T-cell (primary cell): ENCODE data around the gene SMARCAD1. TPM values are rescaled to one million over a fixed set of nuclear protein-coding genes. Genes with fewer than 3 reads are reported as not detected.

Source experiments
- ATAC-seq, 4 experiments: fragments of 200-7000 bp in 3 of 4; fragments of 150-1000 bp in 1 of 4; cut with Tn5 transposase; replicated peaks in 1 of 4; 1 replicate in 3 of 4; 2 replicates in 1 of 4; pipeline ENCODE4 v1.10.0; 2021; ENCODE audit warnings: moderate library complexity in 3 of 4, mild to moderate bottlenecking in 2 of 4, moderate number of reproducible peaks in 1 of 4
- CTCF ChIA-PET, 2 donors: fragments of 300-600 bp; sonication (Branson Sonifier 250); formaldehyde crosslinking; loops; one replicate each; lab custom pipeline; 2022; ENCODE audit warnings: antibody characterized with exemption in 2 of 2; lab: Charles Lee
- POLR2A ChIA-PET, 2 donors: fragments of 300-600 bp; sonication (Branson Sonifier 250); formaldehyde crosslinking; loops; one replicate each; lab custom pipeline; 2022; ENCODE audit warnings: antibody characterized with exemption in 2 of 2; lab: Charles Lee
- DNase-seq, 35 experiments: peaks; one replicate each; pipeline versions ENCODE4 v3.0.0 to v3.0.0-alpha.2; 2013 to 2023
- H3K27ac ChIP-seq: one replicate; pipeline ENCODE4 v1.5.1; 2013; ENCODE audit warnings: low read length
- H3K27me3 ChIP-seq, 2 experiments: replicated peaks in 1 of 2; 1 replicate in 1 of 2; 2 replicates in 1 of 2; pipeline versions ENCODE4 v1.6.1 to v1.7.0; 2013; ENCODE audit warnings: low read length in 1 of 2, mixed read lengths in 1 of 2; ENCODE audit not compliant: control insufficient read depth in 2 of 2, insufficient read depth in 2 of 2; ENCODE audit errors: extremely low read depth in 1 of 2
- H3K36me3 ChIP-seq, 2 donors: 1 replicate in 1 of 2; 2 replicates in 1 of 2; pipeline versions ENCODE4 v1.6.1 to v1.7.0; 2013; ENCODE audit warnings: low read length in 1 of 2; ENCODE audit not compliant: control insufficient read depth in 2 of 2, insufficient read depth in 1 of 2; ENCODE audit errors: extremely low read depth in 1 of 2
- H3K4me1 ChIP-seq, 2 experiments: 1 replicate in 1 of 2; 2 replicates in 1 of 2; pipeline versions ENCODE4 v1.6.1 to v1.7.0; 2013; ENCODE audit warnings: low read length in 2 of 2, mixed read lengths in 1 of 2; ENCODE audit not compliant: insufficient read depth in 2 of 2, control insufficient read depth in 1 of 2; ENCODE audit errors: extremely low read depth in 1 of 2
- H3K4me3 ChIP-seq, 2 donors: 1 replicate in 1 of 2; 2 replicates in 1 of 2; pipeline versions ENCODE4 v1.5.1 to v1.7.0; 2013; ENCODE audit warnings: mild to moderate bottlenecking in 2 of 2, low read length in 1 of 2, moderate library complexity in 1 of 2; ENCODE audit not compliant: control insufficient read depth in 1 of 2; ENCODE audit errors: extremely low read depth in 1 of 2
- H3K9me3 ChIP-seq: 2 replicates; pipeline ENCODE4 v1.7.0; 2013
- H3K27ac Mint-ChIP-seq, 2 donors: one replicate each; pipeline ENCODE4 v1.8.0; 2020 to 2021; ENCODE audit warnings: mild to moderate bottlenecking in 2 of 2, mixed read lengths in 2 of 2
- H3K27me3 Mint-ChIP-seq, 2 donors: one replicate each; pipeline ENCODE4 v1.8.0; 2021 to 2022; ENCODE audit warnings: mixed read lengths in 2 of 2
- H3K36me3 Mint-ChIP-seq: one replicate; pipeline ENCODE4 v1.8.0; 2021; ENCODE audit warnings: mixed read lengths
- H3K4me1 Mint-ChIP-seq, 3 donors: one replicate each; pipeline ENCODE4 v1.8.0; 2020 to 2022; ENCODE audit warnings: mixed read lengths in 3 of 3, mild to moderate bottlenecking in 1 of 3
- H3K4me3 Mint-ChIP-seq, 3 donors: one replicate each; pipeline ENCODE4 v1.8.0; 2020 to 2022; ENCODE audit warnings: mild to moderate bottlenecking in 3 of 3, mixed read lengths in 3 of 3, moderate library complexity in 3 of 3
- H3K9me3 Mint-ChIP-seq, 3 donors: one replicate each; pipeline ENCODE4 v1.8.0; 2020 to 2022; ENCODE audit warnings: mixed read lengths in 3 of 3
- WGBS: methylation state at CpG from one replicate; pipeline ENCODE4 v1.1.5; 2013; ENCODE audit warnings: missing lambda C conversion rate; ENCODE audit not compliant: insufficient coverage; 5-methylcytosine and 5-hydroxymethylcytosine counted together
- total RNA-seq, 35 experiments: library from RNA in 6 of 35; stranded (reverse) in 6 of 35; fragments of 120-200 nt in 1 of 35; gene quantifications; one replicate each; pipeline versions ENCODE4 v1.2.1 to v1.2.4 and lab custom pipeline; 2013 to 2026

SMARCAD1 gene
- total RNA-seq, 5 donors from 2014 or later (not counting 1 experiment from before 2014, with no cell fraction given) = 17.1 to 22.9 (median 20.0) TPM

DNA sequence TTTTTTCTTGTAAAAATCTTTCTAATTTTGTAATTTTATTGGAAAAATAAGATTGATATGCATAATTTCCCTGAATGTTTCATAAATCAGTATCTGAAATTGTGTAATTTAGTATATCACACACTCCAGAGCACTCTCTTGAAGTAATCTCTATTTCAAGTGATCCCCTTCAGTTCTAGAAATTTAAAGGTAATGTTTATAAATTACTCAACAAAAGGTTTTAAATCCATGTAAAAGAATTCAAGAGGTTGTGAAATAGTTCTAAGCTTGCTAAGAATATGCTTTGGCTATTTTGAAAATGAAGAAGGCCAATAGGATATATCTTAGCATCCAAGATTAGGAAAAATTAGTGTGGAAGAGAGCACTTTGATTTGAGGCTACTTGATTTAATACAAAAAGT is 28.2 kb downstream of the SMARCAD1 start:
- Histone ChIP-seq H3K9me3 (no peaks in the 10 kb centered on the region), H3K27me3 (no peaks in the 10 kb centered on the region), H3K4me3 (no peak overlapping the region), H3K27ac (no peak overlapping the region), H3K36me3 (peaks cover 0 to 33% of the 10 kb centered on the region in 2 donors), H3K4me1 (no peaks in the 10 kb centered on the region)
- no peaks in the 10 kb centered on the region for H3K9me3 Mint-ChIP-seq
- POLR2A ChIA-PET = no interaction called here
- no peak overlapping the region for H3K4me3 Mint-ChIP-seq
- no peak overlapping the region for H3K27ac Mint-ChIP-seq
- ATAC-seq = no peak
- CTCF ChIA-PET = no interaction called here
- no peak for DNase-seq
- peaks cover 31% of the 10 kb centered on the region for H3K36me3 Mint-ChIP-seq
- no peaks in the 10 kb centered on the region for H3K27me3 Mint-ChIP-seq
- peaks cover 0 to 3% (median 0%) of the 10 kb centered on the region in 3 donors for H3K4me1 Mint-ChIP-seq

DNA sequence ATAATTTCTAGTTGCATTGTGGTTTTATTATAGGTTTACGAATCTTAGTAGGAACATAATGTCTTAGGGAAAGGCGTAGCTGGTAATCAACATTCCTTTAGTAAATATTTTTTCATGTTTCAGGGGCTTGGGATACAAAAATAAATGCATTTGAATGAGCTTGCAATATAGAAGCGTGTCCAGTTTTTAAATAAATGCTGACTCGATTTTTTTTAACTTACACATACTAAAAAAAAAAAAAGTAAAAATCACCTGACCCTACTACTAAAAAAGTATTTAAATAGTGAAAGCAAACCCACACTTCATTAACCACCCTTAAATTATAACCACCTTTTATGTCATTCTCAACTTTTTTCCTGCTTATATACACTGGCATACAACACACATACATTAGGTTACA is 29.6 kb downstream of the SMARCAD1 start:
- H3K36me3 Mint-ChIP-seq = peaks cover 36% of the 10 kb centered on the region

DNA sequence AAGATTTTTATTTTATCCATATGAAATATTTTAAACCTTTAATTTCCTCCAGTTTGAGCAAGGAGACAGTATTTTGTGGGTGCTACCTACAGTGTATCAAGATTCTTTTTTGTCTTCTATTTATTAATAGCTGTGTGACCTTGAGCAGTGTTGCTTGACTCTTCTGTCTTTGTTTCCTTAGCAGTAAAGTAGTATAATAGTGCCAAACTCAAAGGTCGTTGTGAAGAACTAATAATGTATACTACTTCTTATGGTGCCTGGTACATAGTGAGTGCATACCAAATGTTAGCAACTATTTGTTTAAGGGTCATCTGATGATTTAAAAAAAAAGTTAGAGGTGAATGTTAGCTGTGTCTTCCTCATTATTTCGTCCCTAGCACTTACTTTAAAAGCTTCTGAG is 30.5 kb downstream of the SMARCAD1 start:
- H3K36me3 ChIP-seq = peaks cover 4 to 42% of the 10 kb centered on the region in 2 donors
- no peak overlapping the region for H3K27ac ChIP-seq
- POLR2A ChIA-PET = interaction anchor here in 1 of 2 donors (0.6 kb wide), 1 partner anchor 329 kb away, joined by 4 read pairs; no protein-coding TSS in a partner anchor
- H3K4me3 ChIP-seq = no peak overlapping the region
- H3K4me1 ChIP-seq = no peaks in the 10 kb centered on the region
- H3K9me3 Mint-ChIP-seq = no peaks in the 10 kb centered on the region
- no CpG with 5 or more reads among the region's 2 CpGs for WGBS
- DNase-seq (no peak), ATAC-seq (no peak)
- H3K4me3 Mint-ChIP-seq = no peak overlapping the region
- peaks cover 41% of the 10 kb centered on the region for H3K36me3 Mint-ChIP-seq
- H3K27me3 ChIP-seq = no peaks in the 10 kb centered on the region
- CTCF ChIA-PET = no interaction called here
- H3K9me3 ChIP-seq = no peaks in the 10 kb centered on the region
- H3K27ac Mint-ChIP-seq = no peak overlapping the region
- H3K27me3 Mint-ChIP-seq = no peaks in the 10 kb centered on the region
- no peaks in the 10 kb centered on the region for H3K4me1 Mint-ChIP-seq

More for the DNA sequence above, 29.6 kb downstream of the SMARCAD1 start:
- Mint-ChIP-seq H3K27me3 (no peaks in the 10 kb centered on the region), H3K9me3 (no peaks in the 10 kb centered on the region), H3K4me3 (no peak overlapping the region), H3K4me1 (no peaks in the 10 kb centered on the region), H3K27ac (no peak overlapping the region)
- Histone ChIP-seq H3K4me1 (no peaks in the 10 kb centered on the region), H3K27me3 (no peaks in the 10 kb centered on the region), H3K4me3 (no peak overlapping the region), H3K27ac (no peak overlapping the region), H3K9me3 (no peaks in the 10 kb centered on the region), H3K36me3 (peaks cover 0 to 39% of the 10 kb centered on the region in 2 donors)
- CTCF ChIA-PET = no interaction called here
- ATAC-seq = no peak
- POLR2A ChIA-PET = interaction anchor here in 1 of 2 donors (0.7 kb wide), 1 partner anchor 55 kb away, joined by 3 read pairs; no protein-coding TSS in a partner anchor
- no peak for DNase-seq
- WGBS = 90% methylated on average over 2 of the region's 4 CpGs

DNA sequence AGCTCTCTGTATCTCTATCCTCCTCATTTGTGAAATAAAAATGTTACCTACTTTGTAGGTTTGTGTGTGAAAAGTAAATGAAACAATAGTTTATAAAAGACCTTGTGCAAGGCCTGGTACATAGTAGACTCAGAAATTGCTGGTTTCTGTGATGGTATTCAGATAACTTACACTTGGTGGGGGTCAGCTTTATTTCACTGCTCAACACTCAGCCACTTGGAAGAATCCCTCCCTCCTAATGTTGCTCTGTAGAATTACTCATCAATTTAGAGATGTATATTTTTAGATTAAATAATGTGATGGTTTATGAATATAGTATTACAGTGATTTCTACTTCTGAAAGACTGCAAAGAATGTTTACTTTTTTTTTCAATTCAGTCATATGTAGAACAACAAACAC is 32.7 kb downstream of the SMARCAD1 start:
- H3K36me3 ChIP-seq = peaks cover 5 to 49% of the 10 kb centered on the region in 2 donors
- H3K4me1 ChIP-seq = no peaks in the 10 kb centered on the region
- ATAC-seq (no peak), DNase-seq (no peak)
- CTCF ChIA-PET = no interaction called here
- H3K4me3 ChIP-seq = no peak overlapping the region
- H3K27me3 ChIP-seq = no peaks in the 10 kb centered on the region
- POLR2A ChIA-PET = no interaction called here
- no peak overlapping the region for H3K27ac ChIP-seq
- H3K9me3 ChIP-seq = no peaks in the 10 kb centered on the region
- Mint-ChIP-seq H3K4me3 (no peak overlapping the region), H3K36me3 (peaks cover 46% of the 10 kb centered on the region), H3K27ac (no peak overlapping the region), H3K9me3 (no peaks in the 10 kb centered on the region), H3K27me3 (no peaks in the 10 kb centered on the region), H3K4me1 (no peaks in the 10 kb centered on the region)

DNA sequence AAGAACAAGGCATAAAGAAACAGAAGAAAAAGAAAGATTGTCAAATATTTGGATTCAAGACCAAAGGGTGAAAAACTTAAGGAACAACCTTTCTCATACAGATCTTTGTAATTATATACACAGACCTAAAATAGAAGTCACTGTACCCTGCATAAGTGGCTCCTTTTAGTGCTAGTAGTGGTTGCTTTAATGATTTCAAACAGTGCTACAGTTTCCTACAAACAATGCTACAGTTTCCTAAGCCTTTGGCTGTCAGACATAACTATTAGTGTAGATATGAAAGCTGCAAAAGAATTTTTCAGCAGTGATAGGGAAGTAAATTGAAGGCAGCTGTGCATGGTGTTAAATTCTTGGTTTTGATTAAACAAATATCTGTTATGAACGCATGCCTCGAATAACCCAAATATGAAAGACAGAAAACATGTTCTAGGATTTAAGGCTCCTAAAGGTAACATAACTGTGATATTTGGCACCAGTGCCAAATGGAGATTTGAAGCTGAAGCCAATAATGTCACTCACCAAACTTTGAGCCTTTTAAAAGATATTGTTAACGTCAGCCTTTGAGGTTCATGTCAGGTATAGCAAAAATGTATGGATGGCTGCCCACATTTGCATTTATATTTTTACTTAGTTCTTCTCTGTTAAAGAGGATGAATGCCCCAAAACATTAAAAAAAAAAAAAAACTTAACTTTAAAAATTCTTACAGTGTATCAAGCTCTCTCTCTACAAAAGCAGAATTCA is 36.6 kb downstream of the SMARCAD1 start:
- ATAC-seq = no peak
- POLR2A ChIA-PET = interaction anchor here (0.6 to 0.7 kb wide), 3 partner anchors 21 to 44 kb away, joined by 4 to 7 read pairs (median 5); no protein-coding TSS in a partner anchor
- 100% methylated on average over 2 of the region's 3 CpGs for WGBS
- peaks cover 56% of the 10 kb centered on the region for H3K36me3 Mint-ChIP-seq
- H3K9me3 ChIP-seq = no peaks in the 10 kb centered on the region
- no peak for DNase-seq
- no peaks in the 10 kb centered on the region for H3K9me3 Mint-ChIP-seq
- no peak overlapping the region for H3K27ac Mint-ChIP-seq
- no peaks in the 10 kb centered on the region for H3K4me1 ChIP-seq
- CTCF ChIA-PET = no interaction called here
- H3K36me3 ChIP-seq = peaks cover 13 to 55% of the 10 kb centered on the region in 2 donors
- no peak overlapping the region for H3K27ac ChIP-seq
- no peaks in the 10 kb centered on the region for H3K4me1 Mint-ChIP-seq
- no peaks in the 10 kb centered on the region for H3K27me3 Mint-ChIP-seq
- no peak overlapping the region for H3K4me3 ChIP-seq
- H3K27me3 ChIP-seq = no peaks in the 10 kb centered on the region
- no peak overlapping the region for H3K4me3 Mint-ChIP-seq

DNA sequence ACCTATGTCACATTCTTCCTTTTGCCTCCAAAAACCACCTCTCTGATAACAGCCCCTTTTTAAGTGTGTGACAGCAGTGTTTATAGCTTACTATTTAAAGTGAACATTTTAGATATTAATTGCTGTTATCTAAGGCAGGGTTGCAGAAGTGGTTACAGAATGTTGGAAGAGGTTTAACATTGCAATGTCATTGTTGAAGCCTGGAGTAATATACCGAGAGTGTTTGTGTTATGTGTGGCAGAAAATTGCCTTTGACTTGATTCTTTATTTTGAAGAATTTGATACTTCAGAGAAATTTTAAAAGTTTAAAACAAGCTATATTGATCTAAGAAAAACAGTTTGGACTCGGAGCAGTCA is 37.1 kb downstream of the SMARCAD1 start:
- Histone ChIP-seq H3K36me3 (peaks cover 13 to 56% of the 10 kb centered on the region in 2 donors), H3K27me3 (no peaks in the 10 kb centered on the region), H3K9me3 (no peaks in the 10 kb centered on the region), H3K27ac (no peak overlapping the region), H3K4me1 (no peaks in the 10 kb centered on the region), H3K4me3 (no peak overlapping the region)
- H3K9me3 Mint-ChIP-seq = no peaks in the 10 kb centered on the region
- WGBS = 100% methylated on average over 1 of the region's 2 CpGs
- no peaks in the 10 kb centered on the region for H3K27me3 Mint-ChIP-seq
- DNase-seq (no peak), ATAC-seq (no peak)
- no peaks in the 10 kb centered on the region for H3K4me1 Mint-ChIP-seq
- H3K36me3 Mint-ChIP-seq = peaks cover 58% of the 10 kb centered on the region
- ChIA-PET POLR2A (interaction anchor here (0.6 to 0.7 kb wide), 3 partner anchors 21 to 44 kb away, joined by 4 to 7 read pairs (median 5); no protein-coding TSS in a partner anchor), CTCF (no interaction called here)
- H3K27ac Mint-ChIP-seq = no peak overlapping the region
- H3K4me3 Mint-ChIP-seq = no peak overlapping the region
